Activated CD4-positive, CD25-positive, alpha-beta regulatory T cell treated with anti-CD3 and anti-CD28 coated beads, Interleukin-2, amount 50 U/mL, for 24 hours (primary cell): Measurements from ENCODE around the gene AP1G2.
"Not testable (repeated sequence)": the region's sequence is repeated elsewhere in the genome, so short reads cannot be mapped to it uniquely, and the experiment has no call there.

Experiments used
- ATAC-seq, 2 donors: fragments of 150-1000 bp; cut with Tn5 transposase; one replicate each; pipeline ENCODE4 v1.10.0; 2021; ENCODE audit warnings: mild to moderate bottlenecking in 1 of 2, moderate library complexity in 1 of 2

AP1G2 gene, protein sequence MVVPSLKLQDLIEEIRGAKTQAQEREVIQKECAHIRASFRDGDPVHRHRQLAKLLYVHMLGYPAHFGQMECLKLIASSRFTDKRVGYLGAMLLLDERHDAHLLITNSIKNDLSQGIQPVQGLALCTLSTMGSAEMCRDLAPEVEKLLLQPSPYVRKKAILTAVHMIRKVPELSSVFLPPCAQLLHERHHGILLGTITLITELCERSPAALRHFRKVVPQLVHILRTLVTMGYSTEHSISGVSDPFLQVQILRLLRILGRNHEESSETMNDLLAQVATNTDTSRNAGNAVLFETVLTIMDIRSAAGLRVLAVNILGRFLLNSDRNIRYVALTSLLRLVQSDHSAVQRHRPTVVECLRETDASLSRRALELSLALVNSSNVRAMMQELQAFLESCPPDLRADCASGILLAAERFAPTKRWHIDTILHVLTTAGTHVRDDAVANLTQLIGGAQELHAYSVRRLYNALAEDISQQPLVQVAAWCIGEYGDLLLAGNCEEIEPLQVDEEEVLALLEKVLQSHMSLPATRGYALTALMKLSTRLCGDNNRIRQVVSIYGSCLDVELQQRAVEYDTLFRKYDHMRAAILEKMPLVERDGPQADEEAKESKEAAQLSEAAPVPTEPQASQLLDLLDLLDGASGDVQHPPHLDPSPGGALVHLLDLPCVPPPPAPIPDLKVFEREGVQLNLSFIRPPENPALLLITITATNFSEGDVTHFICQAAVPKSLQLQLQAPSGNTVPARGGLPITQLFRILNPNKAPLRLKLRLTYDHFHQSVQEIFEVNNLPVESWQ

GRCh38 chr14:23567186-23568020 lies at the start of gene AP1G2:
Gene AP1G2 (minus strand): TSS chr14:23567791. CDS start chr14:23567314, 477 bp downstream.
- peak; percentile 97 for ATAC-seq

GRCh38 chr14:23615856-23616255 lies 48.3 kb upstream of the AP1G2 start:
- ATAC-seq = no peak

DNA sequence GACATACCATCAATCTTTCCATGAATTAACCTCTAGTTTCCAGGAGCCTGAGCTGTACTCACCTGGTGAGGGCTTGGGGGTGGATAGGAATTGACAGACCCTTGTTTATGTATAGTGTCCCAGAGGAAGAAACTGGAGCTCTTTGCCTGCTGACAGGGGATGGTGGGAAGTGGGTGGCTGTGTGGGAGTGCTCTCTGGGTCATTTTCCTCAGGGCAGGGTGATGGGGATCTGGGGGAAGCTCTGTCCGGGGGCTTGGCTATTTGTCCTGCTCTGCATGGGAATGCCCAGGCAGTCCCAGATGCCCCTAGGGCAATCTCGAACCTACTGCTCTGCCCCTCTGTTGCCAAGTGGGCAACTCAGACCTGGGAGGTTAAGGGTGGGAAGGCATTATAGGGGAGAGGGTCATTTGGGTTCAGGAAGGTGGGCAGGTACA lies 46.8 kb upstream of the AP1G2 start:
- ATAC-seq = no peak

GRCh38 chr14:23613242-23614070 lies 45.9 kb upstream of the AP1G2 start:
- ATAC-seq = no peak

DNA sequence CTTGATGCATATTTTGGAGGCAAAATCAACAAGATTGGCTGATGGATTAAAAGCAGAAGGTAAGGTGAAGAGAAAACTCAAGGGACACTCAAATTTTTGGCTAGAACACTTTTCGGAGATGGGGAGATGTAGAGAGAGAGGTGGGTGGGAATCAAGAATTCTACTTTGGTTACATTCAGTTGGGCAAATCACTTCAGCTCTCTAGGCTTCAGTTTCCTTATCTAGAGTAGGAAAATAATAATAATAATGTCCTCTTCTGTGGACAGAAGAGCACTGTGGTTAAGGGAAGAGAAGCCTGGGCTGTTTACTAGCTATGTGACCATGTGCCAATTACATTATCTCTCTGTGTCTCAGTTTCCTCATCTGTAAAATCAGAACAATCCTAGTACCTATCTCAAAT lies 45.2 kb upstream of the AP1G2 start:
- ATAC-seq = no peak

DNA sequence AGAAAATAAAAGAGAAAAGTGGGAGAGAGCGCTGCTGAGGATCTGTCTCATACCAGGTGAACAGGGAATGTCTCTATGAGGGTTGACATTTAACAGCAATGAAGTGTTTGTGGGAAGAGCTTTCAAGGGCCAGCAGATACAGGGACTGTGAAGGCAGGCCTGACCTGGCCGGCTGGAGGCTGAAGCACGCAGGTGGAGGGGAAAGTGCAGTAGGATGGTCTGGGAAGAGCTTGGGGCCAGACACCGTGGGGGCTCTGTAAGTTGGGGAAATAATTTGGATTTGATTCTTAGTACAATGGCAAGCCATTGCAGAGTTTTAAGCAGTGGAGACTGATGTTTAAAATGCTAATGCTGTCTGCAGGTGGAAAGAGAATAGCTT lies 44.8 kb upstream of the AP1G2 start:
- no peak for ATAC-seq

DNA sequence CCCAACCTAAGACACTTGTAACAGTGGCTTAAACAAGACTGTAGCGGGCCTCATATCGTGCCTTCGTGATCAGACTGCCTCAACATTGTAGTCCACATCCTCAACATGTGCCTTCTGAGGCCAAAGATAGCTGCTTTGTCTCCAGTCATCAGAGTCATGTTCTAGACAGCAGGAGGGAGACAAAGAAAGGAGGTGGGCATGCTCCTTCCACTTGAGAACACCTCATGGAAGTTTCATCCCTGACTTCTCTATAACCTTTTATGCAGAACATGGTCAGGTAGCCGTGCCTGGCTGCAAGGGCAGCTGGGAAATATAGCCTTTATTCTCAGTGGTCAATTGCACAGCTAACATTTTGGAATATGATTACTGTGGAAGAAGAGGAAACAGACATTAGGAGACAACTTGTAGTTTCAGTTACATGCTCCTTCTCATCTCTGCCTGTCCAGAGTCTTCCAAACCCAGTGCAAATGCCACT lies 43.3 kb upstream of the AP1G2 start:
- ATAC-seq = no peak

GRCh38 chr14:23610090-23610814 lies 42.7 kb upstream of the AP1G2 start:
- ATAC-seq = no peak

- not testable (repeated sequence) for ATAC-seq
These were observed 42.0 kb upstream of the AP1G2 start for GRCh38 chr14:23609411-23610089.

DNA sequence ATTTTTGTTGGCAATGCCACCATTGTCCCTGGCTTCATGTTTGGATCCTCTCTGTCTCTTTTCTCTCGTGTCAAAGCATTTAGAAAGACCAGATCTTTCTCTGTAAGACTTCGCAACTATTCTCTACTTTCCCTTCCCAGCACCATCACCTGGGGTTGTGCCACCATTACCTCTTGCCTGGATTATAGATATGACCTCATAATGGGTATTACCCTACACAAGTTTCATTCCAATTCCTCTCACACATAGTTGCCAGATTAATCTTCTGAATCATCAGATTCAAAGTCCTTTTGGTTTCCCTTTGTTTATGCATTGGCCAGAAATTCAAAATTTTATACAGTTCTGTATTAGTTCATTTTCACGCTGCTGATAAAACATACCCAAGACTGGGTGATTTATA lies 41.4 kb upstream of the AP1G2 start:
- peak in 1 of 2 donors; percentile 31 for ATAC-seq

DNA sequence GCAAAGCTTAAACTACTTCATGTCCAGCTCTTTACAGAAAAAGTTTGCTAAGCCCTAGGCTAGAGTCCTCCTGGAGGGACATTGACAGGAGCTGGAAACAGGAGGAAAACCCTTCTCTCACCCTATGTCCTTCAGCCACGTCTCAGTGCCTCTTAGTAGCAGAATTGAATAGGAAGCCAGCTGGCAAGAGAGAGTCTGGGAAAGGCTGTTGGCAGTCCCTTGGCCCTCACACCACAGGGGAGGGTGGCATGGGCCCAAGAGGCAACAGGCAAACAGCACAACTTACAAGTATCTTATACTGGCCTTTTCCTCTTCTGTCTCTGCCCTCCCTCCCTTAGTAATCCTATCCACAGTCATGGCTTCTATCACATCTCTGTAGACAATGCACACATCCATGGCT lies 40.9 kb upstream of the AP1G2 start:
- ATAC-seq = no peak

GRCh38 chr14:23605931-23606585 lies 38.5 kb upstream of the AP1G2 start:
- ATAC-seq = peak; percentile 87 to 91

GRCh38 chr14:23604675-23605170 lies 37.1 kb upstream of the AP1G2 start:
- no peak for ATAC-seq

DNA sequence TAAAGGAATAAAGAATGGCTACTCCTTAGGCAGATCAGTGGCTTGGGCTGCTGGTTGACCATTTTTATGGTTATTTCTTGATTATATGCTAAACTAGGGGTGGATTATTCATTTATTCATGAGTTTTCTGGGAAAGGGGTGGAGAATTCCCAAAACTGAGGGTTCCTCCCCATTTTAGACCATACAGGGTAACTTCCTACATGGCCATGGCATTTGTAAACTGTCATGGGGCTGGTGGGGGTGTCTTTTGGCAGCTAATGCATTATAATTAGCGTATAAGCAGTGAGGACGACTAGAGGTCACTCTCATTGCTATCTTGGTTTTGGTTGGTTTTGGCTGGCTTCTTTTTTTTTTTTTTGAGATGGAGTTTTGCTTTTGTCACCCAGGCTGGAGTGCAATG lies 36.6 kb upstream of the AP1G2 start:
- ATAC-seq = no peak

DNA sequence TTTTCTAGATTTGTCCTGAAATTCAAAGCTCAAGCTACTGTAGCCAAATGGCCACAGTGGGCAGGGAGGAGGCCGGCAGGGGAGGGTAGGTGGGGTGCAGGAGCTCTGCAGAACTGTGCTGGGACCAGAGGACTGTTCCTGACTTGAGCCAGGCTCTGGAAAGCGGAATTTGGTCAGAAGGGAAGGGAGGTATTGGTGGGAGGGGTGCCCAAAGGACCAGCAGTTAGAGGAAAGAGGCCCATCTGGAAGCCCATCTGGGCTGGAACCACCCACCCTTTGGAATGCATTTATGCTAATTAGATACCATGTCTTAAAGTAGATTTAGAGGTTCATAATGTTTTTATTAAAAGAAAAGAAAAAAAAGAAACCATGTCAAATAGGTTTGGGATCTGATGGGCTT lies 35.5 kb upstream of the AP1G2 start:
- no peak for ATAC-seq

GRCh38 chr14:23602181-23603095 lies 34.8 kb upstream of the AP1G2 start:
- ATAC-seq = no peak

DNA sequence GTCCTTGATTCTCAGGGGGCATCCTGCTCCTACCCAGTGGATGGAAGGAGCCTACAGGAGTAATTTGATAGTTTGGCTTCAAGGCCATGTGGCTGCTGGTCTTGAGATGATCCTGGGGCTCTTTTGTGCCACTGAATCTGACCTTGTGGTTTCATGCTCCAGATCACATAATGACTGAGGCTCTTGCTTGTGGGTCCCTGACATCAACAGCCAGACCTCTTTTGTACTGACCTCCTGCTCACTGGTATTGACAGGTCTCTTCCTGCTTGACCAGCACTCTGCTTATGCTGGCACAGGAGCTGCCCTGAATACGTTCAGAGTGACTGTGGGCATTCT lies 34.2 kb upstream of the AP1G2 start:
- ATAC-seq = no peak

- no peak for ATAC-seq
These were observed 33.8 kb upstream of the AP1G2 start for GRCh38 chr14:23601424-23601823.

DNA sequence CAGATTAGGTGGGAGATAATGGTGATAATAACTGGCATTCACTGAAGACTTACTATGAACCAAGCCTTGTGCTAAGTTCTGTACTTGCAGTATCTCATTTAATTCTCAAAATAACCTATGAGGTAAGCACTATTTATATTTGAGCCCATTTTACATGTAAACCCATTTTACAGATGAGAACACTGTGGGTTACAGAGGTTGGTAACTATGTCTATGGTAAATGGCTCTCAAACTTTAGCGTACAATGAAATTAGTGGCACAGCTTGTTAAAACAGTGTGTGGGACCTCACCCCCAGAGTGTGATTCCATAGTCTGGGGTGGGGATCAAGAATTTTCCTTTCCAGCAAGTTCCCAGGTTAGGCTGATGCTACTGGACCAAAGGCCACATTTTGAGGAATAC lies 33.2 kb upstream of the AP1G2 start:
- ATAC-seq = no peak
